Left ventricle myocardium inferior (tissue), 1 donor: ENCODE measurements around the gene LPXN. TPM values are rescaled to one million over a fixed set of nuclear protein-coding genes. Genes with fewer than 3 reads are reported as not detected.

Experiments
- DNase-seq: peaks from one replicate; pipeline ENCODE4 v3.0.0-alpha.2; 2020
- H3K27ac ChIP-seq: fragments of 200-600 bp; replicated peaks from 2 replicates; pipeline ENCODE4 v1.8.0; 2021
- H3K27me3 ChIP-seq: fragments of 200-600 bp; 2 replicates; pipeline ENCODE4 v1.8.0; 2021; ENCODE audit warnings: low read depth
- H3K36me3 ChIP-seq: fragments of 200-600 bp; 2 replicates; pipeline ENCODE4 v1.8.0; 2021
- H3K4me1 ChIP-seq: fragments of 200-600 bp; 2 replicates; pipeline ENCODE4 v1.8.0; 2021
- H3K4me3 ChIP-seq: fragments of 200-600 bp; 2 replicates; pipeline ENCODE4 v1.8.0; 2021; ENCODE audit warnings: mild to moderate bottlenecking, moderate library complexity
- H3K9me3 ChIP-seq: fragments of 200-600 bp; replicated peaks from 2 replicates; pipeline ENCODE4 v1.8.0; 2021
- CTCF ChIP-seq: fragments of 200-600 bp; IDR thresholded peaks from 2 replicates; pipeline ENCODE4 v1.8.0; 2021; ENCODE audit warnings: antibody characterized with exemption, mild to moderate bottlenecking, borderline replicate concordance
- intact Hi-C: fragments of 100-400 bp; cut with micrococcal nuclease; formaldehyde crosslinking; loops from one replicate; pipeline ENCODE4 v1.11.0; 2022
- total RNA-seq: library from RNA; stranded (reverse); fragmentation: NEBNext Ultra II Directional; extraction: Animal tissue kit (Norgen Biotek cat#: 25700); gene quantifications from one replicate; pipeline ENCODE4 v1.2.1, GENCODE V29; 2021
- donor health status: DM: no; HTN: yes; CAD: no; lungs with severe emphysema.

Gene LPXN
- total RNA-seq, 1 donor from 2014 or later = 4.4 TPM

- Histone ChIP-seq H3K4me3 (no peak overlapping the region), H3K27ac (no peak overlapping the region), H3K9me3 (no peaks in the 10 kb centered on the region), H3K36me3 (peaks cover 25% of the 10 kb centered on the region), H3K27me3 (no peaks in the 10 kb centered on the region), H3K4me1 (peaks cover 50% of the 10 kb centered on the region)
- TF ChIP-seq CTCF = no peak
- DNase-seq = no peak
- intact Hi-C loops = no loop called here
Measured at GRCh38 chr11:58606930-58607714, 31.5 kb upstream of the LPXN start.

GRCh38 chr11:58600510-58600909, 24.9 kb upstream of the LPXN start:
- Histone ChIP-seq H3K4me3 (no peak overlapping the region), H3K27ac (no peak overlapping the region), H3K27me3 (no peaks in the 10 kb centered on the region), H3K4me1 (peaks cover 79% of the 10 kb centered on the region), H3K9me3 (no peaks in the 10 kb centered on the region), H3K36me3 (peaks cover 10% of the 10 kb centered on the region)
- no peak for TF ChIP-seq CTCF
- intact Hi-C loops = no loop called here
- DNase-seq = no peak

GRCh38 chr11:58597486-58598144, 22.0 kb upstream of the LPXN start:
- no peaks in the 10 kb centered on the region for H3K27me3 ChIP-seq
- peaks cover 75% of the 10 kb centered on the region for H3K4me1 ChIP-seq
- intact Hi-C loops = no loop called here
- H3K27ac ChIP-seq = no peak overlapping the region
- no peak for TF ChIP-seq CTCF
- H3K9me3 ChIP-seq = no peaks in the 10 kb centered on the region
- H3K36me3 ChIP-seq = peaks cover 10% of the 10 kb centered on the region
- H3K4me3 ChIP-seq = no peak overlapping the region
- DNase-seq = no peak

- Histone ChIP-seq H3K36me3 (peaks cover 10% of the 10 kb centered on the region), H3K4me1 (peaks cover 83% of the 10 kb centered on the region), H3K27ac (no peak overlapping the region), H3K9me3 (no peaks in the 10 kb centered on the region), H3K27me3 (no peaks in the 10 kb centered on the region), H3K4me3 (no peak overlapping the region)
- no peak for DNase-seq
- TF ChIP-seq CTCF = no peak
- intact Hi-C loops = no loop called here
Measured at GRCh38 chr11:58596621-58597020, 21.0 kb upstream of the LPXN start.

DNA sequence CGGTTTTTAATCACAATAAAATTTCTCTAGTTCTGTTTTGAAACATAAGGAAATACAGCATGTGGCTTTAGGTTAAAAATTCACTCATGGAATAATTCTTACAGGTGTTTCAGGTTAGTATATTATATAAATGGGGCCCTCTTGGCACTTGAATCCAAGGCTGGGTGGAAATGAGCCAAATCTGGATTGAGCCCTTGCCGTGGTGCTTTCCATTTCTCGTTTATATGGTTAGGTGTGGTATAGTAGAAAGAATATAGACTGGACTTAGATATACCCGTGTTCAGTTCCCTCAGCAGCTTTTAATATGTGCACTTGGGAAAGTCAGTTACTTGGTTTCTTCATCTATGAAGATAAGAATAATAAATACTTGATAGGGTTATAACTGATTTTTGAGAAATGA, 19.2 kb upstream of the LPXN start:
- Histone ChIP-seq H3K27ac (no peak overlapping the region), H3K4me3 (no peak overlapping the region), H3K27me3 (no peaks in the 10 kb centered on the region), H3K4me1 (peaks cover 72% of the 10 kb centered on the region), H3K9me3 (no peaks in the 10 kb centered on the region), H3K36me3 (peaks cover 10% of the 10 kb centered on the region)
- no peak for DNase-seq
- no peak for TF ChIP-seq CTCF
- intact Hi-C loops = no loop called here
